Endothelial cell of hepatic sinusoid (primary cell): Measurements from ENCODE around the gene SFSWAP.
"Not testable (repeated sequence)": the region's sequence is repeated elsewhere in the genome, so short reads cannot be mapped to it uniquely, and the experiment has no call there.

ENCODE experiments used
- in situ Hi-C: cut with HindIII; loops from 2 replicates; pipeline ENCODE4 v1.10.0; 2017; ENCODE audit warnings: low sequenced_read_pairs

SFSWAP gene

DNA sequence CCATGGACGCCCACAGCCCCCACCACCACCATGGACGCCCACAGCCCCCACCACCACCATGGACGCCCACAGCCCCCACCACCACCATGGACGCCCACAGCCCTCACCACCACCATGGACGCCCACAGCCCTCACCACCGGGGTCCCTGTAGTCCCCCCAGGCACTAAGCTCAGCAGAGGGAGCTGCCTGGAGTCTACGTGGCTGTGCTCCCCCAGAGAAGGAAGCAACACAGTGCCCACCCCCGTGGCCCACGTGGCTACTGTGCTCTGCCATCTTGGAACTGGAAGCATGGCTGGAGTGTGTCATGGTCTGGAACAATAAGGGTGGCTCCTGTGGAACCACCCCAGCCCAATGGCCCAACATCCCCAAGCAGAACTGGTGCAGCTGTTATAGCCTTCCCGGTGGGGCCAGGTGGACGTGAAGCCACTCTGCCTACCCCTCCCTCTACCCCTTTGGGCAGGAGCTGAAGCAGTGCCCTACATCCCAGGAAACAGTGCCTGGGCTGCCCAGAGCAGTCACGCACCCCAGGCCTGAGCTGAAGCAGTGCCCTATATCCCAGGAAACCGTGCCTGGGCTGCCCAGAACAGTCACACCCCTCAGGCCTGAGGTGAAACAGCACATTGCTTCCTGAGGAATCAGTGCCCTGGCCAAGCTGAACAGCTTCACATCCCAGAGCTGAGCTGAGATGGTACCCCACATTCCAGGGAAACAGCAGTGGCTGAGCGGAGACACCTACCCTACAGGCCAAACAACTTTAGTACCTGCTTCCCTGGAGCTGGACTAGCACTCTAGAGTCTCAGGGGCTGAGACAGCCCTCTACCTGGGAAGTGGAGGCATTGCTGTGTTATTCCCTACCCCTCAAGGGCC lies 9.0 kb upstream of the SFSWAP start:
- in situ Hi-C loops: no loop called here

DNA sequence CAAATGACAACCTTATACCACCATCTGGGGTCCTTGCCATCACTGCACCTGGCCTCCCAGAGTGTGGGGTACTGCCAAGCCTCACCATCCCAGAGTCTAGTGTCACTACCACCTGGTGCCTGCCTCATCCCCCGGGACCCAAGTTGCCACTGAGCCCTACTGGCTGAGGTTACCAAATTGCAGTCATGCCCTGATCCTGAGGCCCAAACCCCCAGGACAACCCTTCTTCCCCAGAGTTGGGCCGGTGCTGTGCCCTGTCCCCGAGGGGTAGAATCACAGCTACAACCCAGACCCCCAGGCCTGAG lies 8.4 kb upstream of the SFSWAP start:
- in situ Hi-C loops: no loop called here

DNA sequence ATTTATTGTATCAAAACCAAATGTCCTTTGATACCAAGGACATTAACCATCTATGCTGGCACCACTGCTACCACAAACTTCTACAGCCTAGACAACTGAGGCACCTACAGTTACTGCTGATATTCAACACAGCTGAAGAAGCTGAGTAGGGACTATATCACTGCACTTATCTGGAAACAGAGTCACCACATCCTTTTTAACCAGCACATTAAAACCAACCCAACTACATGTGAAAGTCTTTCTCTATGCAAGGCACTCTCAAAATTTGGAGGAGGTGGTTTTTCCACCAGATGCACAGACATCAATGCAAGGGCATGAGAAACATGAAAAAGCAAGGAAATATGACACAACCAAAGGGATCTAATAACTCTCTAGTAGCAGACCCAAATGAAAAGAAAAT lies 7.7 kb upstream of the SFSWAP start:
- in situ Hi-C loops: no loop called here

GRCh38 chr12:131704509-131704908 lies 6.4 kb upstream of the SFSWAP start:
- in situ Hi-C loops: no loop called here

GRCh38 chr12:131706709-131707108 lies 4.2 kb upstream of the SFSWAP start:
- in situ Hi-C loops: not testable (repeated sequence)

- in situ Hi-C loops: no loop called here
Measured at GRCh38 chr12:131709226-131709625, 1.7 kb upstream of the SFSWAP start.

GRCh38 chr12:131711551-131712205 lies 788 bp downstream of the SFSWAP start:
- in situ Hi-C loops: no loop called here

GRCh38 chr12:131713349-131713748 lies 2.5 kb downstream of the SFSWAP start:
- in situ Hi-C loops: no loop called here

DNA sequence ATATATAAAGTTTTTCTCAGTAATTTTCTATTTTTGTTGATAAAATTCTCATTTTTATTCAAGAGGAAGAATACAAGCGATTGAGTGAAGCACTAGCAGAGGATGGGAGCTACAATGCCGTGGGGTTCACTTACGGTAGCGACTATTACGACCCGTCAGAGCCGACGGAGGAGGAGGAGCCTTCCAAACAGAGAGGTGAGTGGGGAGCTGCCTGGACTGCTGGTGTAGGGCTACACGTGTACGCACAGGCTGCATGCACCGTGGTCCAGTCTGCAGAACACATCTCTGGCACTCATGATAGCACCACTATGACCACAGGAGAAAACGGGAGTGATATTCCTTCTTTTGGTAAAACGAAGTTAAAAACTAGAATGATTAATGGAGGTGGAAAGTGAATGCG lies 3.9 kb downstream of the SFSWAP start:
- in situ Hi-C loops: no loop called here

DNA sequence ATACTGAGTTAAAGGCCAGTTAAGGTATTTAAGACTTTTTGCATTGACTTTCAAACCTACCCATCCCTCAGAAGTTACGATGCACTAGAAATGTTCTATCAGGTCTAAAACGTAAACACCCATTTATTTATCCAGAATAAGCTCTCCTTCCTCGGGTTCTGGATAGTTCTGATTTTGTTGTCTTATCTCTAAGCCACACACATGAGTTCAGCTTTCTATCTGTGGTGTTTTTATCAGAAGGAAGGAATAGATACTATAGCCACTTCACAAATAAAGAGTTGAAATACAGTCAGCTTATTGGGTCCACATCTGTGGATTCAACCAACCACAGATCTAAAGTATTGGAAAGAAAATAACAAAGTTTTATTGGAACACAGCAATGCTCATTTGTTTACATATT lies 5.4 kb downstream of the SFSWAP start:
- in situ Hi-C loops: no loop called here

DNA sequence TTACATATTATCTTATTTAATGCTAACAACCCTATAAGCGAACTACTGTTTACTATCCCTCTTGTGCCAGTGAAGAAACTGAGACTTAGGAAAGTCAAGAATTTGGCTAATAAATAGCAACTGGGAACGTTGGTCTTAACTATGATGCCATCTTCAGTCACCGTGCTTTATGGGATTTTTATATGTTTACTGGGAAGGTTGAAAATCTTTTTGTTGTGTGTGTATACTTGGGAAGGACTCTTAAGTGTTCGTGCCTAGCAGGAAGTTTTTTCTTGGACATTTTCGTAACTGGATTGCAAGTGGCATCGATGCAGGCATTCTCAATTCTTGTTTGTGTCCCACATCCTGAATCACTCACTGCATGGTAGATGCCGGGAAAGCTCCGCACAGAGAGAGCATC lies 9.4 kb downstream of the SFSWAP start:
- in situ Hi-C loops: no loop called here

DNA sequence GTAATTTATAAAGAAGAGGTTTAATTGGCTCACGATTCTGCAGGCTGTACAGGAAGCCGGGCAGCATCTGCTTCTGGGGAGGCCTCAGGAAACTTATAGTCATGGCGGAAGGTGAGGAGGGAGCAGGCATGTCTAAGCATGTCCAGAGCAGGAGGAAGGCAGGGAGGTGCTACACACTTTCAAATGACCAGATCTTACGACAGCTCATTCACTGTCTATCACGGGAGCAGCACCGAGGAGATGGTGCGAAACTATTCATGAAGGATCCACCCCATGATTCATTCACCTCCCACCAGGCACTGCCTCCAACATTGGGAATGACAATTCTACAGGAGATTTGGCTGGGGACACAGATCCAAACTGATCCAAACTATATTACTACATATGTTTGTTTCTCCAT lies 10.0 kb downstream of the SFSWAP start:
- in situ Hi-C loops: no loop called here

DNA sequence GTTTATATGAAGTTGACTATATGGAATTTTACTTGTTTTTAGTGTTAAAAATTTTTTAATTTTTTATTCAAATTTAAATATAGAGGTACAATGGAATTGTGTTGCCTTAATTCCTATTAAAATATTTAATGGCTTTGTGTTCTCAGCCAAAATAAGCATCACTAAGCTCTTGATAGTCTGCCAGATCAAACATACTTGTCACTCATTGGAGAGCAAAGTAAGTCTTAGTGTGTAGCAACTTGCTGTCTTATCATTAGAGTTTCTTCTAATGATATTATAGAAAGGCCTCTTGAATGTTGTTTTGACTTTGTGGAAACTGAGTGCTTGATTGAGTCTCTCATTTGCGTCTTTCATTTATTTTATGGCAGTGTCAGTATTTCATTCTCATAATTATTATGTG lies 10.7 kb downstream of the SFSWAP start:
- in situ Hi-C loops: no loop called here

GRCh38 chr12:131723532-131723931 lies 12.6 kb downstream of the SFSWAP start:
- in situ Hi-C loops: no loop called here

GRCh38 chr12:131724534-131724933 lies 13.6 kb downstream of the SFSWAP start:
- in situ Hi-C loops: no loop called here

GRCh38 chr12:131725503-131725902 lies 14.6 kb downstream of the SFSWAP start:
- in situ Hi-C loops: no loop called here

DNA sequence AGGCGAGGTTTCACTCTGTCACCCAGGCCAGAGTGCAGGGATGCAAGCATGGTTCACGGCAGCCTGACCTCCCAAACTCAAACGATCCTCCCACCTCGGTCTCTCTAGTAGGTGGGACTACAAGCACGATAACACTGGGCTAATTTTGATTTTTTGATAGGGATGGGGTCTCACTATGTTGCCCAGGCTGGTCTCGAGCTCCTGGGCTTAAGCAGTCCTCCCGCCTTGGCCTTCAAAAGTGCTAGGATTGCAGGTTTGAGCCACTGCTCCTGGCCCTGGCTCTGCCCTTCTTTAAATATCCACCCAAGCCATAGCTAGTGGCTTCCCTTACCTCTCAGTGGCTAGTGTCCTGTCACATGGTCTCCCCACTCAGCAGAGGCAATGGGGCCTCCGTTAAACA lies 17.8 kb downstream of the SFSWAP start:
- in situ Hi-C loops: no loop called here

- in situ Hi-C loops: no loop called here
Measured at GRCh38 chr12:131729254-131729955, 18.5 kb downstream of the SFSWAP start.

GRCh38 chr12:131732996-131733615 lies 22.2 kb downstream of the SFSWAP start:
- in situ Hi-C loops: no loop called here

GRCh38 chr12:131733874-131734273 lies 23.0 kb downstream of the SFSWAP start:
- in situ Hi-C loops: no loop called here

GRCh38 chr12:131734336-131735152 lies 23.7 kb downstream of the SFSWAP start:
- in situ Hi-C loops: no loop called here
